HCT116 (cell line): ENCODE measurements around the gene CH25H. TPM values are rescaled to one million over a fixed set of nuclear protein-coding genes. Genes with fewer than 3 reads are reported as not detected.

Experiments used
- ATAC-seq: fragments of 200-7000 bp; cut with Tn5 transposase; 2 replicates; pipeline ENCODE4 v1.9.1; 2020; ENCODE audit warnings: mild to moderate bottlenecking, moderate library complexity
- BruUV-seq: library from RNA; stranded (reverse); fragments of 400-500 nt; replicated peaks from 2 replicates; lab custom pipeline; 2021; lab: Mats Ljungman, UMichigan
- CTCF ChIA-PET: fragments of 300-600 bp; sonication (Branson Sonifier 250); formaldehyde crosslinking; loops from one replicate; lab custom pipeline; 2021; ENCODE audit warnings: antibody characterized with exemption; lab: Charles Lee
- POLR2A ChIA-PET: fragments of 300-600, 350-600 bp; sonication (Branson Sonifier 250); formaldehyde crosslinking; loops from one replicate; lab custom pipeline; 2021; ENCODE audit warnings: antibody characterized with exemption; lab: Charles Lee
- RAD21 ChIA-PET, 2 experiments: fragments of 300-600 bp; sonication (Branson Sonifier 250); formaldehyde crosslinking; loops; one replicate each; lab custom pipeline; 2023; ENCODE audit warnings: low total read pairs in 2 of 2; ENCODE audit not compliant: uncharacterized antibody in 2 of 2, unreplicated experiment in 2 of 2, low non-redundant PET in 1 of 2; lab: Charles Lee
- DNase-seq: peaks from one replicate; pipeline ENCODE4 v3.0.0-alpha.2; 2010; ENCODE audit warnings: low read depth, low spot score
- H2AFZ ChIP-seq: fragments of 200-600 bp; shearing (Covaris generic), sonication (generic); 2 replicates; pipeline ENCODE4 v1.6.1; 2017; ENCODE audit warnings: low read depth, mixed run types, mixed read lengths, antibody characterized with exemption, low read length; ENCODE audit not compliant: poor library complexity, severe bottlenecking
- H3K27ac ChIP-seq: 2 replicates; pipeline ENCODE4 v1.5.1; 2012; ENCODE audit warnings: low read depth, low read length
- H3K27me3 ChIP-seq: fragments of 200-600 bp; sonication (generic); 2 replicates; pipeline ENCODE4 v1.6.1; 2016; ENCODE audit warnings: mixed run types, low read length, mixed read lengths; ENCODE audit not compliant: insufficient read depth
- H3K36me3 ChIP-seq, 2 experiments: fragments of 200-500 bp in 1 of 2; fragments of 200-600 bp in 1 of 2; sonication (Bioruptor generic) in 1 of 2; sonication (generic) in 1 of 2; 2 replicates each; pipeline versions ENCODE4 v1.5.1 to v1.6.1; 2014 to 2016; ENCODE audit warnings: low read length in 2 of 2, inconsistent platforms in 1 of 2, mixed read lengths in 1 of 2, mixed run types in 1 of 2; ENCODE audit not compliant: insufficient read depth in 2 of 2, control insufficient read depth in 1 of 2
- H3K4me1 ChIP-seq, 2 experiments: fragments of 200-600 bp in 1 of 2; sonication (generic) in 1 of 2; 2 replicates each; pipeline versions ENCODE4 v1.5.1 to v1.6.1; 2012 to 2017; ENCODE audit warnings: low read length in 2 of 2, inconsistent platforms in 1 of 2, mild to moderate bottlenecking in 1 of 2, mixed read lengths in 1 of 2, mixed run types in 1 of 2, moderate library complexity in 1 of 2; ENCODE audit not compliant: insufficient read depth in 2 of 2, control insufficient read depth in 1 of 2
- H3K4me2 ChIP-seq: fragments of 200-600 bp; sonication (generic); 2 replicates; pipeline ENCODE4 v1.6.1; 2017; ENCODE audit warnings: mixed run types, low read length, mixed read lengths
- H3K4me3 ChIP-seq, 2 experiments: fragments of 200-600 bp in 1 of 2; sonication (generic) in 1 of 2; replicated peaks in 1 of 2; 2 replicates each; pipeline ENCODE4 v1.5.1; 2011 to 2016; ENCODE audit warnings: low read length in 2 of 2, control low read depth in 1 of 2, low read depth in 1 of 2, mild to moderate bottlenecking in 1 of 2, mixed read lengths in 1 of 2, mixed run types in 1 of 2
- H3K79me2 ChIP-seq: fragments of 200-600 bp; sonication (generic); 2 replicates; pipeline ENCODE4 v1.6.1; 2017; ENCODE audit warnings: mild to moderate bottlenecking, mixed run types, low read length, moderate library complexity, mixed read lengths; ENCODE audit not compliant: insufficient read depth
- H3K9ac ChIP-seq: fragments of 200-600 bp; sonication (generic); 2 replicates; pipeline ENCODE4 v1.6.1; 2016; ENCODE audit warnings: low read length, mixed read lengths
- H3K9me2 ChIP-seq: fragments of 200-600 bp; sonication (generic), shearing (Covaris generic); 2 replicates; pipeline ENCODE4 v1.6.1; 2017; ENCODE audit warnings: mixed run types, mild to moderate bottlenecking, moderate library complexity; ENCODE audit not compliant: insufficient read depth
- H3K9me3 ChIP-seq, 2 experiments: fragments of 200-500 bp in 1 of 2; fragments of 200-600 bp in 1 of 2; sonication (Bioruptor generic) in 1 of 2; sonication (generic) in 1 of 2; 2 replicates each; pipeline ENCODE4 v1.6.1; 2014 to 2017; ENCODE audit warnings: low read length in 2 of 2, mixed read lengths in 2 of 2, inconsistent platforms in 1 of 2, low read depth in 1 of 2, mild to moderate bottlenecking in 1 of 2, mixed run types in 1 of 2, moderate library complexity in 1 of 2; ENCODE audit not compliant: control insufficient read depth in 1 of 2, insufficient read depth in 1 of 2
- H4K20me1 ChIP-seq: fragments of 200-600 bp; sonication (generic), shearing (Covaris generic); 2 replicates; pipeline ENCODE4 v1.6.1; 2017; ENCODE audit warnings: mixed run types, mild to moderate bottlenecking, moderate library complexity; ENCODE audit not compliant: insufficient read depth
- CEBPB ChIP-seq: IDR thresholded peaks from 2 replicates; pipeline ENCODE4 v1.6.1; 2012; ENCODE audit warnings: low read depth
- EGR1 ChIP-seq: IDR thresholded peaks from 2 replicates; pipeline ENCODE4 v1.6.1; 2012; ENCODE audit warnings: low read depth
- ELF1 ChIP-seq: IDR thresholded peaks from 2 replicates; pipeline ENCODE4 v1.6.1; 2012; ENCODE audit warnings: low read depth, borderline replicate concordance
- EZH2 ChIP-seq: fragments of 200-600 bp; sonication (generic); IDR thresholded peaks from 2 replicates; pipeline ENCODE4 v1.6.1; 2017; ENCODE audit warnings: antibody characterized with exemption, mixed run types
- FOSL1 ChIP-seq: IDR thresholded peaks from 2 replicates; pipeline ENCODE4 v1.6.1; 2012; ENCODE audit warnings: low read depth
- SRF ChIP-seq: IDR thresholded peaks from 2 replicates; pipeline ENCODE4 v1.6.1; 2012; ENCODE audit warnings: low read depth
- YY1 ChIP-seq: IDR thresholded peaks from 2 replicates; pipeline ENCODE4 v1.6.1; 2011; ENCODE audit warnings: low read length, low read depth, moderate library complexity, mild to moderate bottlenecking; ENCODE audit not compliant: insufficient replicate concordance; ENCODE audit errors: extremely low read depth
- ZFX ChIP-seq: fragments of 450-650 bp; IDR thresholded peaks from 2 replicates; pipeline ENCODE4 v1.6.1; 2017
- intact Hi-C: fragments of 100-400 bp; cut with micrococcal nuclease; formaldehyde crosslinking; loops from 2 replicates; pipeline ENCODE4 v1.10.0; 2022
- total RNA-seq: library from RNA; stranded (reverse); gene quantifications from one replicate; pipeline ENCODE4 v1.2.1, GENCODE V29; 2021; ENCODE audit not compliant: unreplicated experiment
- TF ChIP-seq, protein P1 (sequence below): IDR thresholded peaks from 2 replicates; pipeline ENCODE4 v1.6.1; 2012; ENCODE audit warnings: low read depth
- TF ChIP-seq, protein P2 (sequence below): IDR thresholded peaks from 2 replicates; pipeline ENCODE4 v1.6.1; 2012

CH25H gene
- total RNA-seq, 1 experiment from 2014 or later: not detected

- Histone ChIP-seq H3K9ac (no peak overlapping the region), H4K20me1 (no peaks in the 10 kb centered on the region), H2AFZ (no peak overlapping the region), H3K4me3 (no peak overlapping the region), H3K36me3 (no peaks in the 10 kb centered on the region), H3K4me2 (no peak overlapping the region), H3K27ac (no peak overlapping the region), H3K4me1 (no peaks in the 10 kb centered on the region), H3K79me2 (no peaks in the 10 kb centered on the region), H3K9me3 (no peaks in the 10 kb centered on the region), H3K9me2 (no peaks in the 10 kb centered on the region), H3K27me3 (no peaks in the 10 kb centered on the region)
- TF ChIP-seq EZH2: no peak
- ATAC-seq (no peak), DNase-seq (no peak)
- CTCF ChIA-PET: no interaction called here
- no TSS peak for BruUV-seq
- RAD21 ChIA-PET: interaction anchor here in 1 of 2 experiments (0.6 kb wide), 1 partner anchor 67 kb away, joined by 3 read pairs; no protein-coding TSS in a partner anchor
- intact Hi-C loops: no loop called here
- POLR2A ChIA-PET: no interaction called here
These were observed 22.5 kb downstream of the CH25H start for GRCh38 chr10:89184638-89185037.

- ChIA-PET CTCF (no interaction called here), POLR2A (no interaction called here), RAD21 (no interaction called here)
- Histone ChIP-seq H3K4me3 (no peak overlapping the region), H3K9ac (no peak overlapping the region), H3K79me2 (no peaks in the 10 kb centered on the region), H4K20me1 (no peaks in the 10 kb centered on the region), H3K9me2 (no peaks in the 10 kb centered on the region), H3K9me3 (no peaks in the 10 kb centered on the region), H3K27ac (no peak overlapping the region), H3K27me3 (no peaks in the 10 kb centered on the region), H3K4me2 (no peak overlapping the region), H3K4me1 (no peaks in the 10 kb centered on the region), H3K36me3 (no peaks in the 10 kb centered on the region), H2AFZ (no peak overlapping the region)
- TF ChIP-seq, protein P1, sequence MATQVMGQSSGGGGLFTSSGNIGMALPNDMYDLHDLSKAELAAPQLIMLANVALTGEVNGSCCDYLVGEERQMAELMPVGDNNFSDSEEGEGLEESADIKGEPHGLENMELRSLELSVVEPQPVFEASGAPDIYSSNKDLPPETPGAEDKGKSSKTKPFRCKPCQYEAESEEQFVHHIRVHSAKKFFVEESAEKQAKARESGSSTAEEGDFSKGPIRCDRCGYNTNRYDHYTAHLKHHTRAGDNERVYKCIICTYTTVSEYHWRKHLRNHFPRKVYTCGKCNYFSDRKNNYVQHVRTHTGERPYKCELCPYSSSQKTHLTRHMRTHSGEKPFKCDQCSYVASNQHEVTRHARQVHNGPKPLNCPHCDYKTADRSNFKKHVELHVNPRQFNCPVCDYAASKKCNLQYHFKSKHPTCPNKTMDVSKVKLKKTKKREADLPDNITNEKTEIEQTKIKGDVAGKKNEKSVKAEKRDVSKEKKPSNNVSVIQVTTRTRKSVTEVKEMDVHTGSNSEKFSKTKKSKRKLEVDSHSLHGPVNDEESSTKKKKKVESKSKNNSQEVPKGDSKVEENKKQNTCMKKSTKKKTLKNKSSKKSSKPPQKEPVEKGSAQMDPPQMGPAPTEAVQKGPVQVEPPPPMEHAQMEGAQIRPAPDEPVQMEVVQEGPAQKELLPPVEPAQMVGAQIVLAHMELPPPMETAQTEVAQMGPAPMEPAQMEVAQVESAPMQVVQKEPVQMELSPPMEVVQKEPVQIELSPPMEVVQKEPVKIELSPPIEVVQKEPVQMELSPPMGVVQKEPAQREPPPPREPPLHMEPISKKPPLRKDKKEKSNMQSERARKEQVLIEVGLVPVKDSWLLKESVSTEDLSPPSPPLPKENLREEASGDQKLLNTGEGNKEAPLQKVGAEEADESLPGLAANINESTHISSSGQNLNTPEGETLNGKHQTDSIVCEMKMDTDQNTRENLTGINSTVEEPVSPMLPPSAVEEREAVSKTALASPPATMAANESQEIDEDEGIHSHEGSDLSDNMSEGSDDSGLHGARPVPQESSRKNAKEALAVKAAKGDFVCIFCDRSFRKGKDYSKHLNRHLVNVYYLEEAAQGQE: no peak
- no peak for TF ChIP-seq EGR1
- TF ChIP-seq FOSL1: no peak
- TF ChIP-seq ELF1: no peak
- TF ChIP-seq, protein P2, sequence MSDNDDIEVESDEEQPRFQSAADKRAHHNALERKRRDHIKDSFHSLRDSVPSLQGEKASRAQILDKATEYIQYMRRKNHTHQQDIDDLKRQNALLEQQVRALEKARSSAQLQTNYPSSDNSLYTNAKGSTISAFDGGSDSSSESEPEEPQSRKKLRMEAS: no peak
- no peak for TF ChIP-seq CEBPB
- no peak for TF ChIP-seq ZFX
- TF ChIP-seq YY1: no peak
- TF ChIP-seq SRF: no peak
- no peak for DNase-seq
- ATAC-seq: no peak
- no TSS peak for BruUV-seq
- intact Hi-C loops: no loop called here
These were observed 23.5 kb downstream of the CH25H start for GRCh38 chr10:89183571-89183970.
